Measurements from ENCODE around the gene CTSA.

CTSA gene

DNA sequence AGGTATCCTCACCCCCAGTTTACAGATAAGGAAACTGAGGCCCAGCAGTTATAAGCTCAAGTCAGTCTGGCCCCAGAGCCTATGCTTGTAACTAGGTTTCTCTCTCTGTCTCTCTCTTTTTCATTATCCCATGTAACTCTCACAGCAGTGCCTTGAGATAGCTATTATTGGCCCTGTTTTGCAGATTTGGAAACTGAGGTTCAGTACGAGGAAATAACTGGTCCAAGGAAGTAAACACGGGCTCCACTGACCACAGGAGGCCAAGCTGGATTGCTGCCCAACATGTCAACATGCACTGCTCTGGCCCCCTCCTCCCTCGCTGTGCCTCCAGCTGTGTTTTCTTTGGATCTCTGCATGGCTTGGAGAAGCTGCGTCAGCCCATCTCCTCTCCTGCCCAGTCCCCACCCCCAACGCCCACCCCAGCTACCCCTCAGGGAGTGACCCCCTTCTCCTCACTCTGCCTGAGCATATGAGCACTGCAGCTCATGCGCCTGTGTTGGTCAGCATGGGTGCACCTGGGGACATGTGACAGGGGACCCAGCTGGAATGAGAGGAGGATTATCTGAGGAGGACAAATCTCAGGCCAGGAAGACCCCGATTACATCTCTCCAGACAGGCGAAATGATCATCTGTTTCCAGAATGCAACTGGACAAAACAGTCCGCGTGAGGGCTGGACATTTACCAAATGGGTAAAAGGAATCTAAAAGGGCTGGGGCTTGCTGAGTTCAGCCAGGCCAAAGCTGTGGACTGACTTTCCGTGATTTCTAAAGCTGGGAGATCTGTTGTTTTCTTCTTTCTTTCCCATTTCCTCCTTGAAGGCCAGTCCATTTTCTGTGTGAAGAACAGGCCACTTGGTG lies 28.6 kb downstream of the CTSA start:
- 0 out of 2 replicates have a peak overlapping the region, but pooled peaks have one; percentile 2 for H3K27ac ChIP-seq
- no peak for TF ChIP-seq ZFX (IDR thresholded peaks at IDR 0.05)
- TF ChIP-seq, protein P1, sequence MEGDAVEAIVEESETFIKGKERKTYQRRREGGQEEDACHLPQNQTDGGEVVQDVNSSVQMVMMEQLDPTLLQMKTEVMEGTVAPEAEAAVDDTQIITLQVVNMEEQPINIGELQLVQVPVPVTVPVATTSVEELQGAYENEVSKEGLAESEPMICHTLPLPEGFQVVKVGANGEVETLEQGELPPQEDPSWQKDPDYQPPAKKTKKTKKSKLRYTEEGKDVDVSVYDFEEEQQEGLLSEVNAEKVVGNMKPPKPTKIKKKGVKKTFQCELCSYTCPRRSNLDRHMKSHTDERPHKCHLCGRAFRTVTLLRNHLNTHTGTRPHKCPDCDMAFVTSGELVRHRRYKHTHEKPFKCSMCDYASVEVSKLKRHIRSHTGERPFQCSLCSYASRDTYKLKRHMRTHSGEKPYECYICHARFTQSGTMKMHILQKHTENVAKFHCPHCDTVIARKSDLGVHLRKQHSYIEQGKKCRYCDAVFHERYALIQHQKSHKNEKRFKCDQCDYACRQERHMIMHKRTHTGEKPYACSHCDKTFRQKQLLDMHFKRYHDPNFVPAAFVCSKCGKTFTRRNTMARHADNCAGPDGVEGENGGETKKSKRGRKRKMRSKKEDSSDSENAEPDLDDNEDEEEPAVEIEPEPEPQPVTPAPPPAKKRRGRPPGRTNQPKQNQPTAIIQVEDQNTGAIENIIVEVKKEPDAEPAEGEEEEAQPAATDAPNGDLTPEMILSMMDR (conservative IDR thresholded peaks at IDR 0.05) = no peak

DNA sequence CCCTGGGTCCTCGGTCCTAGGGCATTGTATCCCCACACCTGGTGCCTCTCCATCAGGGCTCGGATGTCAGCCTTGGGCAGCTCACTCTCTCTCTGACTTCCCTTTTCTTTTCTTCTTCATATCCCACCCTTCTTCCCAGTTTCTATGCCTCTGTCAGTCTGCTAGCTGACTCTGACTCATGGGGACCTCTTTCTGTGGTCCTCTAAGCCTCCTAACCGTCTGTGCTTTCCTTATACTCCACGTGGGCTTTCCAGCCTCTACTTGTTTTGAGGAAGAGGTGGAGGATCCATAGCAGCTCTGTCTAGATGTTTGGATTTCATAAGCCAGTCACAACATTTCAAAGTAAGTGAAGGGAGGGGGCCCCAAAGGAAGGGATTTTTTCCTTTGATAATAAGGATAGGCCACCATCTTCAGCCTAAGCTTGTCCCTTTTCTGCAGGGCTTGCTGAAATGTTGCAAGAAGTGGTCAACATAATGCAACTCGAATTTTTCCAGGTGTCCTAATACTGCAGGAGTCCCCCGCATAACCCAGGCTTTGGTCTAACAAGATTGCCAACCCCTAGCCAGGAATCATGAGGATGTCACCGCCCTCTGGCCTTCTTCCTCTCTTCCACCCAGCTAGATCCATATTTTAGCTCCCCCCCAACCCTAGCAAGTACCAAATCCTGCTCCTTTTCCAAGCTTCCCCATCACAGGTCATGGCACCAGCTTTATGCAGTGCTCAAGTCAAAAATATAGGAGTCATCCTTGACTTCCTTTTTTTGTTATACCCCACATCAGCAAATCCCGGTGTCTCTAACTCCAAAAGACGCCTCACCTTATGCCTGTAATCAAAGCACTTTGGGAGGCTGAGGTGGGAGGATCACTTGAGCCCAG lies 29.6 kb downstream of the CTSA start:
- TF ChIP-seq ZFX (IDR thresholded peaks at IDR 0.05) = no peak
- TF ChIP-seq, protein P1 (conservative IDR thresholded peaks at IDR 0.05) = no peak
- no peak overlapping the region for H3K27ac ChIP-seq

DNA sequence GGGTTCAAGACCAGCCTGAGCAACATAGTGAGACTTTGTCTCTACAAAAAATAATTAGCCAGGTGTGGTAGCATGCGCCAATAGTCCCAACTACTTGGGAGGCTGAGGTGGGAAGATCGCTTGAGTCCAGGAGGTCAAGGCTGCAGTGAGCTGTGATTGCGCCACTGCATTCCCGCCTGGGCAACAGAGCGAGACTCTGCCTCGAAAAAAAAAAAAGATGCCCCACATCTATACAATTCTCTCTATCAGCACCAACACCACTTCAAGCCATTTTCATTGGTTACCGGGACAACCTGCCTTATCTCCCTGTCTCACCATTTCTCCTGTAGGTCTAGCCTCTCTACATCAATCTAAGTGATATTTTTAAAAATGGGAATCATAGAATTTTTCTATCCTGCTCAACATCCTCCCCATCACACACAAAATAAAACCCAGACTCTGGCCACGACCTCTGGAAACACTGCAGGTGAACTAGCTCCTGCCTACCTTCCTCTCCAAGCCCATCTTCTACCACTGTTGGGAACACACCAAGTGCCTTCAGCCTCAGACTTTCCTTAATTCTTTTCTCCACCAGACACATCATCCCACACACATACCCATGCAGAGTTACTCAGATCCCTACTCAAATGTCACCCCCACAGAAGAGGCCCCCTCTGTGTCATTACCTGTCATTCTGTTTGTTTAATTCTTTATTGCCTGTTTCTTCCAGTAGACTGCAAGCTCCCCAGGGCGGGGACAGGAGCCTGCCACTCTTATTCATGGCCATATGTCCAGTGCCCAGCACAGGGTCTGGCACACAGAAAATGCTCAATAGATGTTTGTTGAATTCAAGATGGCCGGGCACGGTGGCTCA lies 30.4 kb downstream of the CTSA start:
- H3K27ac ChIP-seq = no peak overlapping the region
- TF ChIP-seq, protein P1 (conservative IDR thresholded peaks at IDR 0.05) = no peak
- no peak for TF ChIP-seq ZFX (IDR thresholded peaks at IDR 0.05)

DNA sequence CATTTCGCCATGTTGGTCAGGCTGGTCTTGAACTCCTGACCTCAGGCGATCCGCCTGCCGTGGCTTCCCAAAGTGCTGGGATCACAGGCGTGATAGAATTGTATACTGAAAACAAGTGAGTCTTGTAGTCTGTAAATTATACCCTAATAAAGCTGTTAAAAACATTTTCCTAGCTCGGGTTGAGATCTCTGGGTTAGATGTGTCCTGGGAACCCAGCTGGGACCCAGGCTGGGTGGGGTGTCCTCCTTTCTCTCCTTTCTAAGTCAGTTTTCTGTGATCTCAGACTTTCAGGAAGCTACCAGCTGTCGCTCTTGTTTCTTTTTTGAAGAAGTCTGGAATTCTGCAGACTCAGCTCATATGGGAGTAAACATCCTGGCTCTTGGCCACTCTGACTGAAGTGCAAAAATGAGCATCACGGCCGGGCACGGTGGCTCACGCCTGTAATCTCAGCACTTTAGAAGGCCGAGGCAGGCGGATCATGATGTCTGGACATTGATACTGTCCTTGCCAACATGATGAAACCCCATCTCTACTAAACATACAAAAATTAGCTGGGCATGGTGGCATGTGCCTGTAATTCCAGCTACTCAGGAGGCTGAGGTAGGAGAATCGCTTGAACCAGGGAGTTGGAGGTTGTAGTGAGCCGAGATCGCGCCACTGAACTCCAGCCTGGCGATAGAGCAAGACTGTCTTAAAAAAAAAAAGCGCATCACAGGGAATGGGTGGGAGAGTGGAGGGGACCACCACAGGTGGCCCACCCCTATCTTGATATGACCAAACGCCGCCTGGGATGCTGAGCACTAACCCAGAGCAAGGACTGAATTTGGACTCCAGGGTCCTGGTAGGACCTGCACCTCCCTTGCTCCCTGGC lies 33.5 kb downstream of the CTSA start:
- TF ChIP-seq, protein P1 (conservative IDR thresholded peaks at IDR 0.05) = no peak
- TF ChIP-seq ZFX (IDR thresholded peaks at IDR 0.05) = no peak
- H3K27ac ChIP-seq = peak overlapping the region; percentile 8; the same call in 1 of the 2 replicates

- TF ChIP-seq ZFX (IDR thresholded peaks at IDR 0.05) = no peak
- TF ChIP-seq, protein P1 (conservative IDR thresholded peaks at IDR 0.05) = no peak
- no peak overlapping the region for H3K27ac ChIP-seq
These were observed 34.8 kb downstream of the CTSA start for GRCh38 chr20:45925821-45926506.

DNA sequence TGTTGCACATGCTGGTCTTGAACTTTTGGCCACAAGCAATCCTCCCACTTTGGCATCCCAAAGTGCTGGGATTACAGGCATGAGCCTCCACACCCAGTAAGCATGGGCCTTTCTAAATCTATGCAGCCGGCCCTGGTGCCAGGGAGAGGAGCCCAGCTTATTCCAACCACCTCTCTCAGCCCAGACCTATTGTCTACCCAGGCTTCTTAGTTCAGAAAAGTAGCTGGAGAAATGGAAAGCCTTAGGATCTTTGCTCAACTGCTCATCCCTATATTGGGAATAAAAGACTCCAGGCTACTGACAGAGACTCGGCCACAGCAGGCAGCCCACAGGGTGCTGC lies 35.6 kb downstream of the CTSA start:
- no peak for TF ChIP-seq ZFX (IDR thresholded peaks at IDR 0.05)
- TF ChIP-seq, protein P1 (conservative IDR thresholded peaks at IDR 0.05) = no peak
- H3K27ac ChIP-seq = no peak overlapping the region

Measured in C4-2B (cell line).